ENCODE data around the gene TPCN2. TPM values are rescaled to one million over a fixed set of nuclear protein-coding genes. Genes with fewer than 3 reads are reported as not detected.

TPCN2 gene
- total and polyA plus RNA-seq, 12 donors: 3.1 to 21.6 (median 10.4) TPM

GRCh38 chr11:69003866-69004367, 44.8 kb upstream of the TPCN2 start:
- peaks cover 0 to 9% of the 10 kb centered on the region in 2 donors for H3K4me1 ChIP-seq (replicated peaks in 1 of 2)
- peaks cover 0 to 4% of the 10 kb centered on the region in 2 donors for H3K36me3 ChIP-seq (replicated peaks in 1 of 2)
- no peak overlapping the region for H3K27ac ChIP-seq
- DNase-seq: no peak
- H3K4me3 ChIP-seq: no peak overlapping the region
- H3K9me3 ChIP-seq (replicated peaks in 1 of 3): no peaks in the 10 kb centered on the region
- H3K27me3 ChIP-seq: no peaks in the 10 kb centered on the region
- TF ChIP-seq POLR2A (IDR thresholded peaks at IDR 0.05): no peak
- TF ChIP-seq, protein P1, sequence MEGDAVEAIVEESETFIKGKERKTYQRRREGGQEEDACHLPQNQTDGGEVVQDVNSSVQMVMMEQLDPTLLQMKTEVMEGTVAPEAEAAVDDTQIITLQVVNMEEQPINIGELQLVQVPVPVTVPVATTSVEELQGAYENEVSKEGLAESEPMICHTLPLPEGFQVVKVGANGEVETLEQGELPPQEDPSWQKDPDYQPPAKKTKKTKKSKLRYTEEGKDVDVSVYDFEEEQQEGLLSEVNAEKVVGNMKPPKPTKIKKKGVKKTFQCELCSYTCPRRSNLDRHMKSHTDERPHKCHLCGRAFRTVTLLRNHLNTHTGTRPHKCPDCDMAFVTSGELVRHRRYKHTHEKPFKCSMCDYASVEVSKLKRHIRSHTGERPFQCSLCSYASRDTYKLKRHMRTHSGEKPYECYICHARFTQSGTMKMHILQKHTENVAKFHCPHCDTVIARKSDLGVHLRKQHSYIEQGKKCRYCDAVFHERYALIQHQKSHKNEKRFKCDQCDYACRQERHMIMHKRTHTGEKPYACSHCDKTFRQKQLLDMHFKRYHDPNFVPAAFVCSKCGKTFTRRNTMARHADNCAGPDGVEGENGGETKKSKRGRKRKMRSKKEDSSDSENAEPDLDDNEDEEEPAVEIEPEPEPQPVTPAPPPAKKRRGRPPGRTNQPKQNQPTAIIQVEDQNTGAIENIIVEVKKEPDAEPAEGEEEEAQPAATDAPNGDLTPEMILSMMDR (IDR thresholded peaks at IDR 0.05): no peak
- intact Hi-C loops (cut with DNase I): no loop called here
- 86 to 89% (median 89%) methylated on average over 8 to 20 of the region's 20 CpGs for WGBS, 4 donors

GRCh38 chr11:69004411-69005182, 44.1 kb upstream of the TPCN2 start:
- peaks cover 0 to 9% of the 10 kb centered on the region in 2 donors for H3K4me1 ChIP-seq (replicated peaks in 1 of 2)
- DNase-seq: no peak
- peaks cover 0 to 4% of the 10 kb centered on the region in 2 donors for H3K36me3 ChIP-seq (replicated peaks in 1 of 2)
- H3K4me3 ChIP-seq: no peak overlapping the region
- no peaks in the 10 kb centered on the region for H3K9me3 ChIP-seq (replicated peaks in 1 of 3)
- H3K27ac ChIP-seq: peak overlapping the region in 1 of 5 donors; percentile 13
- no peak for TF ChIP-seq POLR2A (IDR thresholded peaks at IDR 0.05)
- TF ChIP-seq, protein P1 (IDR thresholded peaks at IDR 0.05): no peak
- H3K27me3 ChIP-seq: no peaks in the 10 kb centered on the region
- intact Hi-C loops (cut with DNase I): no loop called here
- WGBS, 4 donors: 78 to 89% (median 81%) methylated on average over 10 to 13 of the region's 13 CpGs

DNA sequence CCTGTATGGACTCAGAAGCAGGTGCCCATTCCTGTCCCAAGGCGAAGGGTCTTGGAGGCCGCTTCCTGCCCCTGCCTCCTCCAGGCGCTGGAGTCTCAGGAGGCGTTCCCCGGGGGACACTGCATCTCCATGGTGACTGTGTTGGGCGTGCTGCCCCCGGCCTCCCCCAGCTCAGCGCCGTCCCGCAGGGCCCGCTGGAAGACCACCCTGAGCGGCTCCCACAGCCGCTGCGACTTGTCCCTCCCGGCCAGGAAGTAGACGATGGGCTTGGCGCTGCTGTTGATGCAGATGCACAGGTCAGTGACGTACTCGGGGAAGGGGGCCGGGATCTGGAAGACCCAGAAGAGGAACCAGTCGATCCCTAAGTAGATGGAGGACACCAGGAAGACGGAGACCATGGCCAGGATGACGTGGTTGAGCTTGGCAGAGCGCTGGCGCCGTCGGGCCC, 43.5 kb upstream of the TPCN2 start:
- no peak for DNase-seq
- H3K36me3 ChIP-seq (replicated peaks in 1 of 2): peaks cover 0 to 4% of the 10 kb centered on the region in 2 donors
- 85 to 93% (median 91%) methylated on average over 13 to 27 of the region's 27 CpGs for WGBS, 4 donors

More for the DNA sequence above, 43.5 kb upstream of the TPCN2 start:
- no peaks in the 10 kb centered on the region for H3K9me3 ChIP-seq (replicated peaks in 1 of 3)
- no peak for TF ChIP-seq POLR2A (IDR thresholded peaks at IDR 0.05)
- TF ChIP-seq, protein P1 (IDR thresholded peaks at IDR 0.05): no peak
- intact Hi-C loops (cut with DNase I): no loop called here
- H3K4me3 ChIP-seq: no peak overlapping the region
- H3K27me3 ChIP-seq: peaks cover under 1% of the 10 kb centered on the region
- H3K27ac ChIP-seq: peak overlapping the region in 1 of 5 donors; percentile 13
- H3K4me1 ChIP-seq (replicated peaks in 1 of 2): peaks cover 0 to 9% of the 10 kb centered on the region in 2 donors
